DOHH2 (cell line): Measurements from ENCODE around the gene MUC20.

ENCODE experiments used
- EZH2phosphoT487 ChIP-seq: fragments of 200-600 bp; sonication (generic); IDR thresholded peaks from 2 replicates; pipeline ENCODE4 v1.6.1; 2017; ENCODE audit warnings: borderline replicate concordance, mild to moderate bottlenecking, antibody characterized with exemption, low read length, moderate library complexity, mixed read lengths
- TF ChIP-seq, protein P1 (sequence below): fragments of 200-600 bp; sonication (generic); IDR thresholded peaks from one replicate; pipeline ENCODE4 v1.5.1; 2014; ENCODE audit warnings: antibody characterized with exemption, mild to moderate bottlenecking, low read depth, low read length; ENCODE audit not compliant: poor library complexity, severe bottlenecking

DNA sequence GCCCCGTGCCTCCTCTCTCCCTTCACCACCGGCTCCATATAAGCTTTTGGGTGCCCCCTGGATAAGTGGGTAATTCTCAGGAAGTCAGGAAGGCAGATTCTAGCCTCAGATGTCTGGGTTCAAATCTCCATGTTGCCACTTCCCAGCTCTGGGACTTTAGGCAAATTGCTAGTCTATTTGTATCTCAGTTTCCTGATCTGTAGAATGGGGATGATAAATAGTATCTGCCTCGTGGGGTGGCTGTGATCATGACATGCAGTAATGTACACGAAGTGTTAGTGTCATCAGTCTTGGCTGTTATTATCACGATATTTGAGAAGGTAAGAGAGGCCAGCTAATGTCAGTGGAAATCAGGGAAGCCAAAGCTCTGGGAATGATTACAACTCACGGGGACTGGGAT lies 47.6 kb downstream of the MUC20 start:
- TF ChIP-seq, protein P1, sequence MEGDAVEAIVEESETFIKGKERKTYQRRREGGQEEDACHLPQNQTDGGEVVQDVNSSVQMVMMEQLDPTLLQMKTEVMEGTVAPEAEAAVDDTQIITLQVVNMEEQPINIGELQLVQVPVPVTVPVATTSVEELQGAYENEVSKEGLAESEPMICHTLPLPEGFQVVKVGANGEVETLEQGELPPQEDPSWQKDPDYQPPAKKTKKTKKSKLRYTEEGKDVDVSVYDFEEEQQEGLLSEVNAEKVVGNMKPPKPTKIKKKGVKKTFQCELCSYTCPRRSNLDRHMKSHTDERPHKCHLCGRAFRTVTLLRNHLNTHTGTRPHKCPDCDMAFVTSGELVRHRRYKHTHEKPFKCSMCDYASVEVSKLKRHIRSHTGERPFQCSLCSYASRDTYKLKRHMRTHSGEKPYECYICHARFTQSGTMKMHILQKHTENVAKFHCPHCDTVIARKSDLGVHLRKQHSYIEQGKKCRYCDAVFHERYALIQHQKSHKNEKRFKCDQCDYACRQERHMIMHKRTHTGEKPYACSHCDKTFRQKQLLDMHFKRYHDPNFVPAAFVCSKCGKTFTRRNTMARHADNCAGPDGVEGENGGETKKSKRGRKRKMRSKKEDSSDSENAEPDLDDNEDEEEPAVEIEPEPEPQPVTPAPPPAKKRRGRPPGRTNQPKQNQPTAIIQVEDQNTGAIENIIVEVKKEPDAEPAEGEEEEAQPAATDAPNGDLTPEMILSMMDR = no peak
- TF ChIP-seq EZH2phosphoT487 = no peak
